ENCODE results near the gene SNAP25. TPM values are rescaled to one million over a fixed set of nuclear protein-coding genes. Genes with fewer than 3 reads are reported as not detected.

Gene SNAP25
- total RNA-seq, 4 donors from 2014 or later: 0.22 to 0.39 TPM; not detected in 2

GRCh38 chr20:10216146-10216791 is 2.4 kb upstream of the SNAP25 start:
- Histone ChIP-seq H3K4me3 (no peak overlapping the region), H3K4me1 (peaks cover 0 to 22% (median 4%) of the 10 kb centered on the region in 4 donors), H3K9me3 (no peaks in the 10 kb centered on the region), H3K36me3 (no peaks in the 10 kb centered on the region), H3K27ac (no peak overlapping the region), H3K27me3 (peaks cover 0 to 34% of the 10 kb centered on the region in 2 donors)
- TF ChIP-seq EP300 (IDR thresholded peaks at IDR 0.05): no peak
- no peak for TF ChIP-seq POLR2A (IDR thresholded peaks at IDR 0.05)
- TF ChIP-seq, protein P1, sequence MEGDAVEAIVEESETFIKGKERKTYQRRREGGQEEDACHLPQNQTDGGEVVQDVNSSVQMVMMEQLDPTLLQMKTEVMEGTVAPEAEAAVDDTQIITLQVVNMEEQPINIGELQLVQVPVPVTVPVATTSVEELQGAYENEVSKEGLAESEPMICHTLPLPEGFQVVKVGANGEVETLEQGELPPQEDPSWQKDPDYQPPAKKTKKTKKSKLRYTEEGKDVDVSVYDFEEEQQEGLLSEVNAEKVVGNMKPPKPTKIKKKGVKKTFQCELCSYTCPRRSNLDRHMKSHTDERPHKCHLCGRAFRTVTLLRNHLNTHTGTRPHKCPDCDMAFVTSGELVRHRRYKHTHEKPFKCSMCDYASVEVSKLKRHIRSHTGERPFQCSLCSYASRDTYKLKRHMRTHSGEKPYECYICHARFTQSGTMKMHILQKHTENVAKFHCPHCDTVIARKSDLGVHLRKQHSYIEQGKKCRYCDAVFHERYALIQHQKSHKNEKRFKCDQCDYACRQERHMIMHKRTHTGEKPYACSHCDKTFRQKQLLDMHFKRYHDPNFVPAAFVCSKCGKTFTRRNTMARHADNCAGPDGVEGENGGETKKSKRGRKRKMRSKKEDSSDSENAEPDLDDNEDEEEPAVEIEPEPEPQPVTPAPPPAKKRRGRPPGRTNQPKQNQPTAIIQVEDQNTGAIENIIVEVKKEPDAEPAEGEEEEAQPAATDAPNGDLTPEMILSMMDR (IDR thresholded peaks at IDR 0.05): no peak
- 24 to 32% methylated on average over 4 of the region's 4 CpGs for WGBS, 2 donors
- DNase-seq (ENCODE audit: low spot score in 2 of 2): no peak

GRCh38 chr20:10217721-10218410 is 764 bp upstream of the SNAP25 start:
- peak overlapping the region in 1 of 4 donors; percentile 28 for H3K4me3 ChIP-seq
- peaks cover 0 to 39% of the 10 kb centered on the region in 2 donors for H3K27me3 ChIP-seq
- H3K4me1 ChIP-seq: peaks cover 0 to 22% (median 4%) of the 10 kb centered on the region in 4 donors
- no peaks in the 10 kb centered on the region for H3K9me3 ChIP-seq
- H3K36me3 ChIP-seq: no peaks in the 10 kb centered on the region
- 2 to 4% methylated on average over 32 to 34 of the region's 40 CpGs for WGBS, 2 donors
- TF ChIP-seq EP300 (IDR thresholded peaks at IDR 0.05) (no peak), POLR2A (IDR thresholded peaks at IDR 0.05) (no peak)
- TF ChIP-seq, protein P1 (IDR thresholded peaks at IDR 0.05): no peak
- peak overlapping the region in 1 of 4 donors; percentile 49 for H3K27ac ChIP-seq
- no peak for DNase-seq (ENCODE audit: low spot score in 2 of 2)

- no peak overlapping the region for H3K27ac ChIP-seq
- H3K9me3 ChIP-seq: no peaks in the 10 kb centered on the region
- WGBS, 2 donors: 3 to 13% methylated on average over 20 to 24 of the region's 32 CpGs
- H3K27me3 ChIP-seq: peaks cover 0 to 39% of the 10 kb centered on the region in 2 donors
- H3K36me3 ChIP-seq: no peaks in the 10 kb centered on the region
- TF ChIP-seq, protein P1 (IDR thresholded peaks at IDR 0.05): no peak
- TF ChIP-seq EP300 (IDR thresholded peaks at IDR 0.05): peak in 1 of 2 donors; percentile 38
- DNase-seq (ENCODE audit: low spot score in 2 of 2): peak; percentile 30 to 61
- H3K4me3 ChIP-seq: peak overlapping the region in 1 of 4 donors; percentile 28
- H3K4me1 ChIP-seq: peaks cover 0 to 22% (median 4%) of the 10 kb centered on the region in 4 donors
Measured at GRCh38 chr20:10219452-10219791, 792 bp downstream of the SNAP25 start.

GRCh38 chr20:10219993-10220750 is 1.5 kb downstream of the SNAP25 start:
- Histone ChIP-seq H3K4me1 (peaks cover 0 to 22% (median 4%) of the 10 kb centered on the region in 4 donors), H3K27ac (no peak overlapping the region), H3K4me3 (no peak overlapping the region), H3K36me3 (no peaks in the 10 kb centered on the region), H3K9me3 (no peaks in the 10 kb centered on the region), H3K27me3 (peaks cover 0 to 39% of the 10 kb centered on the region in 2 donors)
- 69 to 71% methylated on average over 4 of the region's 4 CpGs for WGBS, 2 donors
- no peak for TF ChIP-seq EP300 (IDR thresholded peaks at IDR 0.05)
- TF ChIP-seq, protein P1 (IDR thresholded peaks at IDR 0.05): no peak
- TF ChIP-seq POLR2A (IDR thresholded peaks at IDR 0.05): no peak
- no peak for DNase-seq (ENCODE audit: low spot score in 2 of 2)
